GM12878 (cell line): ENCODE data around the gene PAOX. TPM values are rescaled to one million over a fixed set of nuclear protein-coding genes. Genes with fewer than 3 reads are reported as not detected.

Source experiments
- ATAC-seq: fragments of 200-7000 bp; cut with Tn5 transposase; 3 replicates; pipeline ENCODE4 v1.9.1; 2020; ENCODE audit warnings: mild to moderate bottlenecking, moderate library complexity
- BruUV-seq: library from RNA; stranded (reverse); fragments of 400-500 nt; replicated peaks from 2 replicates; lab custom pipeline; 2021; lab: Mats Ljungman, UMichigan
- CTCF ChIA-PET: fragments of 300-600 bp; sonication (Branson Sonifier 250); formaldehyde crosslinking; extraction: SDS; loops from one replicate; lab custom pipeline; 2021; ENCODE audit warnings: inconsistent platforms; lab: Yijun Ruan, JAX
- POLR2A ChIA-PET: fragments of 350-600 bp; formaldehyde crosslinking; extraction: SDS; loops from one replicate; lab custom pipeline; 2021; ENCODE audit warnings: inconsistent platforms; lab: Charles Lee
- RAD21 ChIA-PET: fragments of 300-600 bp; sonication (Branson Sonifier 250); formaldehyde crosslinking; loops from one replicate; lab custom pipeline; 2023; ENCODE audit warnings: antibody characterized with exemption; ENCODE audit not compliant: unreplicated experiment; lab: Charles Lee
- SMC1A ChIA-PET: fragments of 300-600 bp; sonication (Branson Sonifier 250); formaldehyde crosslinking; loops from one replicate; lab custom pipeline; 2023; ENCODE audit not compliant: unreplicated experiment, uncharacterized antibody; lab: Charles Lee
- DNase-seq: peaks from one replicate; pipeline ENCODE4 v3.0.0-alpha.2; 2011; ENCODE audit warnings: low read depth, low spot score
- FAIRE-seq: peaks from 3 replicates; lab custom pipeline; 2011; peaks lifted over from hg19 to GRCh38; lab: Jason Lieb, UNC
- H2AFZ ChIP-seq: 2 replicates; pipeline ENCODE4 v1.6.0; 2011; ENCODE audit warnings: low read depth, low read length, control low read depth; ENCODE audit not compliant: control insufficient read depth
- H3K27ac ChIP-seq: 2 replicates; pipeline ENCODE4 v1.5.1; 2011; ENCODE audit warnings: control low read depth; ENCODE audit not compliant: control insufficient read depth, insufficient read depth
- H3K27me3 ChIP-seq, 2 experiments: replicated peaks in 1 of 2; 2 replicates each; pipeline versions ENCODE4 v1.6.0 to v1.6.1; 2011; ENCODE audit warnings: low read length in 1 of 2; ENCODE audit not compliant: control insufficient read depth in 2 of 2, insufficient read depth in 2 of 2
- H3K36me3 ChIP-seq, 2 experiments: 2 replicates each; pipeline ENCODE4 v1.5.1; 2011; ENCODE audit warnings: low read length in 1 of 2; ENCODE audit not compliant: control insufficient read depth in 2 of 2, insufficient read depth in 2 of 2
- H3K4me1 ChIP-seq: 2 replicates; pipeline ENCODE4 v1.6.1; 2011; ENCODE audit warnings: mild to moderate bottlenecking, low read length, moderate library complexity, mixed read lengths; ENCODE audit not compliant: control insufficient read depth, insufficient read depth
- H3K4me2 ChIP-seq: 2 replicates; pipeline ENCODE4 v1.6.0; 2011; ENCODE audit warnings: control low read depth; ENCODE audit not compliant: control insufficient read depth, insufficient read depth
- H3K4me3 ChIP-seq: fragments of 200-600 bp; sonication (generic); 2 replicates; pipeline ENCODE4 v1.5.1; 2016
- H3K79me2 ChIP-seq: 2 replicates; pipeline ENCODE4 v1.6.0; 2011; ENCODE audit warnings: low read length; ENCODE audit not compliant: control insufficient read depth, insufficient read depth
- H3K9ac ChIP-seq: 2 replicates; pipeline ENCODE4 v1.8.0; 2011; ENCODE audit warnings: low read length, control low read depth, mixed read lengths; ENCODE audit not compliant: control insufficient read depth, insufficient read depth
- H3K9me3 ChIP-seq: replicated peaks from 3 replicates; pipeline ENCODE4 v1.5.1; 2011; ENCODE audit warnings: mild to moderate bottlenecking, low read length; ENCODE audit not compliant: control insufficient read depth, insufficient read depth
- H4K20me1 ChIP-seq: 2 replicates; pipeline ENCODE4 v1.6.0; 2011; ENCODE audit not compliant: control insufficient read depth, insufficient read depth
- BCL11A ChIP-seq: IDR thresholded peaks from 2 replicates; pipeline ENCODE4 v1.6.1; 2011; ENCODE audit warnings: low read depth, low read length
- BHLHE40 ChIP-seq, 2 experiments: fragments of 450-650 bp in 1 of 2; IDR thresholded peaks; 2 replicates each; pipeline ENCODE4 v1.6.1; 2011 to 2017; ENCODE audit warnings: low read depth in 2 of 2, borderline replicate concordance in 1 of 2, improper control_type of control experiment in 1 of 2, low read length in 1 of 2, mild to moderate bottlenecking in 1 of 2
- CEBPB ChIP-seq, 2 experiments: fragments of 150-350 bp in 1 of 2; IDR thresholded peaks; 2 replicates each; pipeline ENCODE4 v1.6.1; 2012 to 2014; ENCODE audit warnings: low read depth in 2 of 2, low read length in 2 of 2, borderline replicate concordance in 1 of 2, inconsistent platforms in 1 of 2
- CREB1 ChIP-seq: IDR thresholded peaks from 2 replicates; pipeline ENCODE4 v1.6.1; 2012; ENCODE audit warnings: low read depth, mild to moderate bottlenecking, inconsistent platforms
- EZH2 ChIP-seq: IDR thresholded peaks from 2 replicates; pipeline ENCODE4 v1.6.1; 2012; ENCODE audit warnings: low read depth, mild to moderate bottlenecking, control low read depth, inconsistent platforms, low read length, borderline replicate concordance; ENCODE audit not compliant: control insufficient read depth
- FOXM1 ChIP-seq: IDR thresholded peaks from 2 replicates; pipeline ENCODE4 v1.6.1; 2012; ENCODE audit warnings: low read depth, mild to moderate bottlenecking, inconsistent platforms, low read length, moderate library complexity
- GATAD2B ChIP-seq: fragments of 450-650 bp; conservative IDR thresholded peaks from 2 replicates; pipeline ENCODE4 v1.6.1; 2017; ENCODE audit warnings: low read depth, mild to moderate bottlenecking, moderate library complexity
- NBN ChIP-seq: fragments of 450-650 bp; IDR thresholded peaks from 2 replicates; pipeline ENCODE4 v1.6.1; 2016
- NFYA ChIP-seq: IDR thresholded peaks from 2 replicates; pipeline ENCODE4 v1.6.1; 2011; ENCODE audit warnings: low read depth, mild to moderate bottlenecking, low read length, improper control_type of control experiment, borderline replicate concordance
- RELB ChIP-seq: fragments of 450-650 bp; IDR thresholded peaks from 2 replicates; pipeline ENCODE4 v1.6.1; 2017; ENCODE audit warnings: low read depth, mild to moderate bottlenecking, moderate library complexity
- SIX5 ChIP-seq: IDR thresholded peaks from 2 replicates; pipeline ENCODE4 v1.6.1; 2011; ENCODE audit warnings: mild to moderate bottlenecking, low read depth, low read length, moderate library complexity; ENCODE audit not compliant: severe bottlenecking
- ZBTB11 ChIP-seq: fragments of 450-650 bp; formaldehyde crosslinking; IDR thresholded peaks from 2 replicates; pipeline ENCODE4 v1.5.0; 2022; ENCODE audit warnings: mild to moderate bottlenecking, missing genetic modification characterization
- ZNF687 ChIP-seq: fragments of 450-650 bp; IDR thresholded peaks from 2 replicates; pipeline ENCODE4 v1.6.1; 2017; ENCODE audit warnings: mild to moderate bottlenecking, moderate library complexity
- WGBS: methylation state at CpG from one replicate; pipeline ENCODE4 v1.1.6; 2016; ENCODE audit warnings: low lambda C conversion rate; ENCODE audit not compliant: insufficient replicate concordance, insufficient coverage; ENCODE audit errors: missing lambda C conversion rate; 5-methylcytosine and 5-hydroxymethylcytosine counted together
- in situ Hi-C: fragments of 300-500 bp; cut with MboI; formaldehyde crosslinking; loops from 9 replicates; pipeline ENCODE4 v1.14.3; 2018; ENCODE audit warnings: mixed read lengths
- intact Hi-C: fragments of 100-400 bp; cut with micrococcal nuclease; formaldehyde crosslinking; loops from one replicate; pipeline ENCODE4 v1.14.2; 2022; ENCODE audit not compliant: unreplicated experiment
- polyA plus RNA-seq, 11 experiments: library from polyadenylated mRNA; depleted of rRNA in 4 of 11; unstranded in 6 of 11; stranded (reverse) in 5 of 11; fragments of >200 nt; fragmentation: Nextera tagmentation in 4 of 11; fragmentation: Illumina TruSeq in 1 of 11; extraction: Ambion mirVana in 4 of 11; extraction: Trizol in 1 of 11; gene quantifications; 1 replicate in 1 of 11; 2 replicates in 10 of 11; pipeline versions ENCODE4 v1.2.1 to v1.2.3, GENCODE V29; 2011 to 2016; ENCODE audit warnings: inconsistent platforms in 2 of 11, missing spikeins in 2 of 11, low read depth in 1 of 11
- total RNA-seq, 4 experiments: library from RNA; depleted of rRNA in 3 of 4; stranded (reverse); fragments of >200 nt in 3 of 4; fragmentation: Illumina TruSeq in 1 of 4; extraction: Trizol in 1 of 4; gene quantifications; 2 replicates each; pipeline versions ENCODE4 v1.2.1 to v1.2.3, GENCODE V29; 2013 to 2021

PAOX gene
- total and polyA plus RNA-seq, 10 of the 15 experiments (the other 5 are each of a cell fraction or from before 2014, with no cell fraction given) = 1.2 to 22.2 (median 10.5) TPM

- DNase-seq (no peak), FAIRE-seq (no peak), ATAC-seq (peak; percentile 40)
- intact Hi-C loops = no loop called here
- Histone ChIP-seq H2AFZ (no peak within 1 kb of the TSS), H3K9me3 (no peaks in the 10 kb centered on the region; the same call in 2 of the 3 replicates), H3K4me2 (no peak within 1 kb of the TSS), H3K27me3 (peaks cover 5 to 12% of the 10 kb centered on the region in 2 experiments), H4K20me1 (no peaks in the 10 kb centered on the region), H3K9ac (no peak within 1 kb of the TSS), H3K79me2 (no peaks in the 10 kb centered on the region), H3K4me3 (no peak within 1 kb of the TSS), H3K36me3 (no peaks in the 10 kb centered on the region), H3K4me1 (no peaks in the 10 kb centered on the region), H3K27ac (no peak within 1 kb of the TSS)
- SMC1A ChIA-PET = no interaction called here
- BruUV-seq = no TSS peak
- in situ Hi-C loops = no loop called here
- RAD21 ChIA-PET = no interaction called here
- POLR2A ChIA-PET = no interaction called here
- CTCF ChIA-PET = no interaction called here
- 60% methylated on average over 42 of the region's 63 CpGs for WGBS
- TF ChIP-seq NFYA = no peak
- no peak for TF ChIP-seq ZNF687
- TF ChIP-seq RELB = no peak
- TF ChIP-seq EZH2 = no peak
- peak; percentile 43; the same call in 1 of the 2 replicates for TF ChIP-seq NBN
- TF ChIP-seq BCL11A = no peak
- no peak for TF ChIP-seq GATAD2B
- TF ChIP-seq BHLHE40 (IDR thresholded peaks at IDR 0.05; ENCODE audit: borderline replicate concordance in 1 of 2, low read depth in 2 of 2, low read length in 1 of 2) = peak in 1 of 2 experiments; percentile 5; a peak in 1 of 4 replicates
- no peak for TF ChIP-seq CEBPB (IDR thresholded peaks at IDR 0.05; ENCODE audit: borderline replicate concordance in 1 of 2, low read depth in 2 of 2, low read length in 2 of 2)
- TF ChIP-seq CREB1 = no peak
- no peak for TF ChIP-seq ZBTB11
- TF ChIP-seq FOXM1 = no peak
- no peak for TF ChIP-seq SIX5
Measured at GRCh38 chr10:133336577-133337369, 42.3 kb upstream of the PAOX start, which contains the start of gene CALY. TSS of gene CALY (minus strand) at chr10:133336896. CDS start at chr10:133328989, 7,907 bp downstream.
